Glutamatergic neuron (in vitro differentiated cells): Measurements from ENCODE around the gene BTBD1. TPM values are rescaled to one million over a fixed set of nuclear protein-coding genes. Genes with fewer than 3 reads are reported as not detected.

Source experiments
- DNase-seq: peaks from one replicate; pipeline ENCODE4 v3.0.0; 2022
- H3K27ac Mint-ChIP-seq: one replicate; pipeline ENCODE4 v1.8.0; 2020; ENCODE audit warnings: mild to moderate bottlenecking, mixed read lengths, inconsistent platforms; ENCODE audit not compliant: unreplicated experiment
- H3K27me3 Mint-ChIP-seq: one replicate; pipeline ENCODE4 v1.8.0; 2020; ENCODE audit warnings: mild to moderate bottlenecking, moderate library complexity, mixed read lengths, inconsistent platforms; ENCODE audit not compliant: unreplicated experiment
- H3K36me3 Mint-ChIP-seq: one replicate; pipeline ENCODE4 v1.8.0; 2020; ENCODE audit warnings: mild to moderate bottlenecking, mixed read lengths, inconsistent platforms; ENCODE audit not compliant: unreplicated experiment
- H3K4me1 Mint-ChIP-seq: one replicate; pipeline ENCODE4 v1.8.0; 2020; ENCODE audit warnings: mild to moderate bottlenecking, low read depth, mixed read lengths, inconsistent platforms; ENCODE audit not compliant: unreplicated experiment
- H3K4me3 Mint-ChIP-seq: one replicate; pipeline ENCODE4 v1.8.0; 2020; ENCODE audit warnings: mild to moderate bottlenecking, mixed read lengths, inconsistent platforms; ENCODE audit not compliant: unreplicated experiment
- H3K9me3 Mint-ChIP-seq: one replicate; pipeline ENCODE4 v1.8.0; 2020; ENCODE audit warnings: mild to moderate bottlenecking, moderate library complexity, mixed read lengths, inconsistent platforms; ENCODE audit not compliant: unreplicated experiment
- CTCF ChIP-seq: fragments of 200-600 bp; sonication (generic); IDR thresholded peaks from one replicate; pipeline ENCODE4 v1.5.0; 2021; ENCODE audit not compliant: partially characterized antibody, unreplicated experiment
- total RNA-seq: library from RNA; stranded (reverse); fragmentation: NEBNext Ultra II Directional; extraction: Animal tissue kit (Norgen Biotek cat#: 25700); gene quantifications from one replicate; pipeline ENCODE4 v1.2.1, GENCODE V29; 2021; ENCODE audit not compliant: unreplicated experiment

BTBD1 gene
- total RNA-seq, 1 donor from 2014 or later, result 41.9 TPM

DNA sequence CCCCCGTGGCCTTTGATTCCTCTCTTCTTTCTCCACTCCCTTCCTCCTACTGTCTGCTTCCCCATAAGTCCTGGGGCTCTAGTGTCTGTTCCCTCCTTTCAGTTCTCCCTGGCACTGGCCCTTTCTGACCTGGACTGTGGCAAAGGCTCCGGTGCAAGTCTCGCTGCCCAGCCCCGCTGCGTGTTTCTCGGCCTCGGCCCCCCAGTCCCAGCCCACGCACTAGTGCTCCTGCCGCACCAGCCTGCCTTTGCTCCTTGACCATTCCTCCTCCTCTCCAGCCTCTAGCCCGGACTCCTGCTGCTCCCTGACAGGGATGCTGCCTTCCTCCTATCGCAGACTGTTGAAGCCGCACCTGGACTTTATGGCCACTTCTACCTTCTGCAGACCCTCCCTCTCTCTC lies 42.5 kb upstream of the BTBD1 start:
- Mint-ChIP-seq H3K27ac (no peak overlapping the region), H3K4me1 (peaks cover 7% of the 10 kb centered on the region), H3K4me3 (no peak overlapping the region), H3K36me3 (peaks cover 9% of the 10 kb centered on the region), H3K27me3 (peaks cover 38% of the 10 kb centered on the region), H3K9me3 (peaks cover 6% of the 10 kb centered on the region)
- no peak for TF ChIP-seq CTCF
- no peak for DNase-seq

GRCh38 chr15:83108266-83109219 lies 41.5 kb upstream of the BTBD1 start:
- no peak for DNase-seq
- H3K4me3 Mint-ChIP-seq, result peak overlapping the region; percentile 71
- no peak for TF ChIP-seq CTCF
- H3K27me3 Mint-ChIP-seq, result peaks cover 36% of the 10 kb centered on the region
- H3K27ac Mint-ChIP-seq, result peak overlapping the region; percentile 25
- peaks cover 7% of the 10 kb centered on the region for H3K4me1 Mint-ChIP-seq
- H3K9me3 Mint-ChIP-seq, result peaks cover 5% of the 10 kb centered on the region
- peaks cover 9% of the 10 kb centered on the region for H3K36me3 Mint-ChIP-seq

- Mint-ChIP-seq H3K36me3 (peaks cover 9% of the 10 kb centered on the region), H3K9me3 (peaks cover 5% of the 10 kb centered on the region), H3K27ac (peak overlapping the region; percentile 25), H3K4me1 (peaks cover 7% of the 10 kb centered on the region), H3K4me3 (peak overlapping the region; percentile 71), H3K27me3 (peaks cover 35% of the 10 kb centered on the region)
- TF ChIP-seq CTCF, result no peak
- DNase-seq, result no peak
Measured at GRCh38 chr15:83107841-83108181, 40.8 kb upstream of the BTBD1 start.

DNA sequence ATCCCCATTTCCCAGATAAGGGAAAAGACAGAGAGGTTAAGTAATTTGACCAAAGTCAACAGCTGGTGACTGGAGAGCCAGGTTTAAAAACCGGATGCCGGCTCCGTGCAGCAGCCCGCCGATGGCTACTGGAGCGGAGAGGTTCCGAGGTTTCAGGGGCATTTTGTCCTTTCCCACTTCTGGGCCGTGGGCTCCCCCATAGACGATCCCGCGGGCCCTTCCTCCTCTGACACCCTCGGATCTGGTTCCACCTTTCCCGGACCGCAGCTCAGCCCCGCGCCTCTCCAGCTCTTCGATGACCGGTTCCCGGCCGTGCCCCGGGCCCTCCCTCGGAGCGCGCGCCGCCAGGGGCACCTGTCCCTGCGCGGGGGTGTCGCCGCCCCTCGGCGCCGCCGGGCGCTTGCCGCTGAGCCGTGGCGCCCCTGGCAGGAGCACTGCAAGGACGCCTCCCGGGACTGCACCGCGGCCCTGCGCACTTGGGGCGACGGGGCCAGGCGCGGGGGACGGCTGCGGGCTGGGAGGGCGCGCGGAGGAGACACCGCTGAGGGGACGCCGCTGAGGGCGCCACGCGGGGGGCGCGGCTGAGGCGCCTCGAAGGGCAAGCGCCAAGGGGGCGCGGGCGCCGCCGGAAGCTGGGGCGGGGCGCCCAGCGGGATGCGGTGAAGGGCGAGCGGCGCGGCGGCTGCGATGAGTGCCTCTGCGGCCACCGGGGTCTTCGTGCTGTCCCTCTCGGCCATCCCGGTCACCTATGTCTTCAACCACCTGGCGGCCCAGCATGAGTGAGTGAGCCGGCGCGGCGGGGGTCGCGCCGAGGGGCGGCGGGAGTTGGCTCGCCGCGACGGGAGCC lies 40.2 kb upstream of the BTBD1 start, which contains the start of gene TM6SF1:
TM6SF1 (plus strand) TSS at position 652 of the 847 bp plus-strand sequence; CDS start at position 688, 36 bp downstream.
- DNase-seq, result peak; percentile 52
- TF ChIP-seq CTCF, result no peak
- peak within 1 kb of the TSS; percentile 71 for H3K4me3 Mint-ChIP-seq
- peak within 1 kb of the TSS; percentile 25 for H3K27ac Mint-ChIP-seq
- H3K4me1 Mint-ChIP-seq, result peaks cover 7% of the 10 kb centered on the region
- H3K9me3 Mint-ChIP-seq, result peaks cover 5% of the 10 kb centered on the region
- H3K27me3 Mint-ChIP-seq, result peaks cover 33% of the 10 kb centered on the region
- H3K36me3 Mint-ChIP-seq, result peaks cover 9% of the 10 kb centered on the region
